ENCODE measurements around the gene TMEM151A. TPM values are rescaled to one million over a fixed set of nuclear protein-coding genes. Genes with fewer than 3 reads are reported as not detected.

TMEM151A gene
- total RNA-seq, 1 experiment from 2014 or later = 1.5 TPM

- H3K9me3 ChIP-seq (ENCODE audit: low read depth, low read length, poor library complexity, severe bottlenecking) = no peaks in the 10 kb centered on the region
- no peaks in the 10 kb centered on the region for H3K27me3 ChIP-seq (replicated peaks; ENCODE audit: insufficient read depth, low read depth, low read length, poor library complexity)
- intact Hi-C loops (cut with micrococcal nuclease; ENCODE audit: unreplicated experiment) = no loop called here
- peak; percentile 62 for DNase-seq (ENCODE audit: low spot score)
- ChIA-PET CTCF (no interaction called here), POLR2A (ENCODE audit: low non-redundant PET) (no interaction called here)
- no peak for TF ChIP-seq CTCF (conservative IDR thresholded peaks at IDR 0.05; ENCODE audit: low read depth, low read length)
- H3K27ac ChIP-seq (ENCODE audit: low read depth, low read length, poor library complexity, severe bottlenecking) = no peak overlapping the region
- BruUV-seq (replicated peaks) = no TSS peak
- peak overlapping the region; percentile 38 for H3K4me3 ChIP-seq (ENCODE audit: low read depth, low read length, poor library complexity, severe bottlenecking)
- H3K36me3 ChIP-seq (ENCODE audit: insufficient read depth, low read length, poor library complexity, severe bottlenecking) = peaks cover 20% of the 10 kb centered on the region
- peaks cover 27% of the 10 kb centered on the region for H3K4me1 ChIP-seq (ENCODE audit: insufficient read depth, low read length, poor library complexity, severe bottlenecking)
Observed at GRCh38 chr11:66278363-66279091, 13.2 kb upstream of the TMEM151A start.

- Histone ChIP-seq H3K36me3 (ENCODE audit: insufficient read depth, low read length, poor library complexity, severe bottlenecking) (peaks cover 13% of the 10 kb centered on the region), H3K4me3 (ENCODE audit: low read depth, low read length, poor library complexity, severe bottlenecking) (no peak overlapping the region), H3K27me3 (replicated peaks; ENCODE audit: insufficient read depth, low read depth, low read length, poor library complexity) (no peaks in the 10 kb centered on the region), H3K9me3 (ENCODE audit: low read depth, low read length, poor library complexity, severe bottlenecking) (no peaks in the 10 kb centered on the region), H3K27ac (ENCODE audit: low read depth, low read length, poor library complexity, severe bottlenecking) (no peak overlapping the region), H3K4me1 (ENCODE audit: insufficient read depth, low read length, poor library complexity, severe bottlenecking) (peaks cover 27% of the 10 kb centered on the region)
- ChIA-PET POLR2A (ENCODE audit: low non-redundant PET) (no interaction called here), CTCF (no interaction called here)
- no peak for TF ChIP-seq CTCF (conservative IDR thresholded peaks at IDR 0.05; ENCODE audit: low read depth, low read length)
- TF ChIP-seq EZH2 (IDR thresholded peaks at IDR 0.05; ENCODE audit: borderline replicate concordance, low read depth, low read length, poor library complexity, severe bottlenecking) = no peak
- intact Hi-C loops (cut with micrococcal nuclease; ENCODE audit: unreplicated experiment) = no loop called here
- no peak for DNase-seq (ENCODE audit: low spot score)
- BruUV-seq (replicated peaks) = no TSS peak
Observed at GRCh38 chr11:66279092-66279734, 12.5 kb upstream of the TMEM151A start.

- Histone ChIP-seq H3K36me3 (ENCODE audit: insufficient read depth, low read length, poor library complexity, severe bottlenecking) (peaks cover 11% of the 10 kb centered on the region), H3K27ac (ENCODE audit: low read depth, low read length, poor library complexity, severe bottlenecking) (no peak overlapping the region), H3K27me3 (replicated peaks; ENCODE audit: insufficient read depth, low read depth, low read length, poor library complexity) (no peaks in the 10 kb centered on the region), H3K9me3 (ENCODE audit: low read depth, low read length, poor library complexity, severe bottlenecking) (no peaks in the 10 kb centered on the region), H3K4me1 (ENCODE audit: insufficient read depth, low read length, poor library complexity, severe bottlenecking) (peaks cover 27% of the 10 kb centered on the region), H3K4me3 (ENCODE audit: low read depth, low read length, poor library complexity, severe bottlenecking) (no peak overlapping the region)
- no TSS peak for BruUV-seq (replicated peaks)
- intact Hi-C loops (cut with micrococcal nuclease; ENCODE audit: unreplicated experiment) = no loop called here
- ChIA-PET POLR2A (ENCODE audit: low non-redundant PET) (no interaction called here), CTCF (interaction anchor here (0.6 to 0.7 kb wide), 3 partner anchors 19 to 437 kb away, joined by 3 to 6 read pairs (median 3); no protein-coding TSS in a partner anchor)
- TF ChIP-seq CTCF (conservative IDR thresholded peaks at IDR 0.05; ENCODE audit: low read depth, low read length) (peak; percentile 43), EZH2 (IDR thresholded peaks at IDR 0.05; ENCODE audit: borderline replicate concordance, low read depth, low read length, poor library complexity, severe bottlenecking) (no peak)
- DNase-seq (ENCODE audit: low spot score) = peak; percentile 53
Observed at GRCh38 chr11:66280428-66280827, 11.3 kb upstream of the TMEM151A start.

Data from A673 (cell line).